SU-DHL-6 (cell line): Measurements from ENCODE around the gene HOXA10.

Experiments
- H2AFZ ChIP-seq: fragments of 200-600 bp; sonication (generic); 2 replicates; pipeline ENCODE4 v1.6.1; 2014; ENCODE audit warnings: low read depth, mild to moderate bottlenecking, moderate library complexity, mixed read lengths, antibody characterized with exemption, low read length; ENCODE audit not compliant: severe bottlenecking
- H3F3A ChIP-seq: fragments of 200-600 bp; shearing (Covaris generic); 2 replicates; pipeline ENCODE4 v1.6.0; 2016; ENCODE audit warnings: antibody characterized with exemption, mild to moderate bottlenecking; ENCODE audit not compliant: insufficient read depth
- H3K27ac ChIP-seq: fragments of 200-600 bp; sonication (generic); 2 replicates; pipeline ENCODE4 v1.5.1; 2016; ENCODE audit warnings: low read depth, mild to moderate bottlenecking, low read length, moderate library complexity, mixed read lengths
- H3K27me3 ChIP-seq: fragments of 200-600 bp; sonication (generic), shearing (Covaris generic); 2 replicates; pipeline ENCODE4 v1.6.0; 2014; ENCODE audit warnings: mild to moderate bottlenecking, low read length
- H3K36me3 ChIP-seq: fragments of 200-600 bp; sonication (generic); 2 replicates; pipeline ENCODE4 v1.6.1; 2014; ENCODE audit warnings: mild to moderate bottlenecking, low read length, mixed read lengths
- H3K4me2 ChIP-seq: fragments of 300-600, 200-600 bp; shearing (Covaris generic), sonication (generic); 2 replicates; pipeline ENCODE4 v1.6.0; 2014; ENCODE audit warnings: low read length, low read depth, mild to moderate bottlenecking; ENCODE audit not compliant: poor library complexity, severe bottlenecking
- H3K4me3 ChIP-seq: fragments of 200-600 bp; sonication (generic); 2 replicates; pipeline ENCODE4 v1.5.1; 2014; ENCODE audit warnings: antibody characterized with exemption, low read length, mild to moderate bottlenecking, mixed read lengths; ENCODE audit not compliant: insufficient read depth, poor library complexity, severe bottlenecking
- H3K79me2 ChIP-seq: fragments of 200-600 bp; sonication (generic); 2 replicates; pipeline ENCODE4 v1.6.1; 2014; ENCODE audit warnings: mild to moderate bottlenecking, low read length, moderate library complexity; ENCODE audit not compliant: insufficient read depth
- H3K9ac ChIP-seq: fragments of 200-600 bp; sonication (generic); 2 replicates; pipeline ENCODE4 v1.7.0; 2014; ENCODE audit warnings: mild to moderate bottlenecking, low read length
- H3K9me2 ChIP-seq: fragments of 200-600 bp; sonication (generic); replicated peaks from 2 replicates; pipeline ENCODE4 v1.6.1; 2014; ENCODE audit warnings: low read length; ENCODE audit not compliant: insufficient read depth
- H3K9me3 ChIP-seq: fragments of 200-600 bp; sonication (generic); 2 replicates; pipeline ENCODE4 v1.6.1; 2014; ENCODE audit warnings: low read length, mixed read lengths; ENCODE audit not compliant: insufficient read depth
- H4K20me1 ChIP-seq: fragments of 200-600 bp; sonication (generic); 2 replicates; pipeline ENCODE4 v1.6.1; 2014; ENCODE audit warnings: low read depth, mild to moderate bottlenecking, antibody characterized with exemption, low read length, moderate library complexity, mixed read lengths
- CTCF ChIP-seq: fragments of 200-600 bp; sonication (generic); IDR thresholded peaks from one replicate; pipeline ENCODE4 v1.5.1; 2017; ENCODE audit warnings: antibody characterized with exemption, mild to moderate bottlenecking, low read length, moderate library complexity; ENCODE audit not compliant: insufficient read depth, poor library complexity, severe bottlenecking
- EZH2phosphoT487 ChIP-seq: fragments of 200-600 bp; sonication (generic), shearing (Covaris generic); conservative IDR thresholded peaks from 2 replicates; pipeline ENCODE4 v1.6.1; 2018; ENCODE audit warnings: mild to moderate bottlenecking, antibody characterized with exemption, low read length, moderate library complexity, mixed read lengths

HOXA10 gene

GRCh38 chr7:27138985-27139333, 35.2 kb downstream of the HOXA10 start:
- no peaks in the 10 kb centered on the region for H3K79me2 ChIP-seq
- H3K27me3 ChIP-seq, result no peaks in the 10 kb centered on the region
- no peak overlapping the region for H3K27ac ChIP-seq
- no peaks in the 10 kb centered on the region for H3K36me3 ChIP-seq
- no peak overlapping the region for H3K9ac ChIP-seq
- no peak for TF ChIP-seq EZH2phosphoT487
- no peak for TF ChIP-seq CTCF
- H4K20me1 ChIP-seq, result no peaks in the 10 kb centered on the region
- H3K9me3 ChIP-seq, result no peaks in the 10 kb centered on the region
- no peaks in the 10 kb centered on the region for H3K9me2 ChIP-seq
- no peak overlapping the region for H2AFZ ChIP-seq
- H3K4me3 ChIP-seq, result no peak overlapping the region
- no peak overlapping the region for H3K4me2 ChIP-seq
- no peaks in the 10 kb centered on the region for H3F3A ChIP-seq

GRCh38 chr7:27138472-27138871, 35.6 kb downstream of the HOXA10 start:
- H3K27ac ChIP-seq, result no peak overlapping the region

GRCh38 chr7:27137640-27138315, 36.3 kb downstream of the HOXA10 start:
- Histone ChIP-seq H3K27ac (no peak overlapping the region), H3K9me3 (no peaks in the 10 kb centered on the region), H3K9ac (no peak overlapping the region), H3K36me3 (no peaks in the 10 kb centered on the region), H2AFZ (no peak overlapping the region), H3K4me3 (no peak overlapping the region), H3K9me2 (no peaks in the 10 kb centered on the region), H3F3A (no peaks in the 10 kb centered on the region; the same call in 1 of the 2 replicates), H4K20me1 (no peaks in the 10 kb centered on the region), H3K27me3 (no peaks in the 10 kb centered on the region), H3K4me2 (no peak overlapping the region), H3K79me2 (no peaks in the 10 kb centered on the region)
- no peak for TF ChIP-seq EZH2phosphoT487
- no peak for TF ChIP-seq CTCF

More at GRCh38 chr7:27138472-27138871, 35.6 kb downstream of the HOXA10 start:
- Histone ChIP-seq H3F3A (no peaks in the 10 kb centered on the region), H3K9me2 (no peaks in the 10 kb centered on the region), H4K20me1 (no peaks in the 10 kb centered on the region), H3K9ac (no peak overlapping the region), H2AFZ (no peak overlapping the region), H3K79me2 (no peaks in the 10 kb centered on the region), H3K36me3 (no peaks in the 10 kb centered on the region), H3K9me3 (no peaks in the 10 kb centered on the region), H3K4me3 (no peak overlapping the region), H3K4me2 (no peak overlapping the region), H3K27me3 (no peaks in the 10 kb centered on the region)
- TF ChIP-seq EZH2phosphoT487, result no peak
- TF ChIP-seq CTCF, result no peak
